CD8-positive, alpha-beta memory T cell (primary cell): ENCODE data around the gene GALP. TPM values are rescaled to one million over a fixed set of nuclear protein-coding genes. Genes with fewer than 3 reads are reported as not detected.
"Not testable (repeated sequence)": the region's sequence is repeated elsewhere in the genome, so short reads cannot be mapped to it uniquely, and the experiment has no call there.

ENCODE experiments used
- CTCF ChIA-PET: fragments of 350-600 bp; sonication (Branson Sonifier 250); formaldehyde crosslinking; loops from one replicate; lab custom pipeline; 2021; ENCODE audit warnings: antibody characterized with exemption; lab: Charles Lee
- POLR2A ChIA-PET: fragments of 350-600 bp; sonication (Branson Sonifier 250); formaldehyde crosslinking; loops from one replicate; lab custom pipeline; 2021; ENCODE audit warnings: antibody characterized with exemption; lab: Charles Lee
- DNase-seq, 5 donors: peaks; one replicate each; pipeline versions ENCODE4 v3.0.0 to v3.0.0-alpha.2; 2020 to 2022; ENCODE audit warnings: mixed read lengths in 1 of 5
- H3K27ac ChIP-seq: one replicate; pipeline ENCODE4 v1.7.0; 2013; ENCODE audit warnings: low read depth, mild to moderate bottlenecking, low read length, moderate library complexity
- H3K27me3 ChIP-seq: 2 replicates; pipeline ENCODE4 v1.7.0; 2013; ENCODE audit warnings: low read length, mild to moderate bottlenecking; ENCODE audit not compliant: insufficient read depth, poor library complexity, severe bottlenecking
- H3K36me3 ChIP-seq: 2 replicates; pipeline ENCODE4 v1.7.0; 2013; ENCODE audit warnings: mild to moderate bottlenecking, low read length, moderate library complexity; ENCODE audit not compliant: insufficient read depth
- H3K4me1 ChIP-seq: 2 replicates; pipeline ENCODE4 v1.7.0; 2013; ENCODE audit warnings: mild to moderate bottlenecking, low read length, moderate library complexity; ENCODE audit not compliant: insufficient read depth
- H3K4me3 ChIP-seq: 2 replicates; pipeline ENCODE4 v1.7.0; 2013; ENCODE audit warnings: mild to moderate bottlenecking, low read length
- H3K9me3 ChIP-seq: 2 replicates; pipeline ENCODE4 v1.7.0; 2013; ENCODE audit warnings: mild to moderate bottlenecking, low read length
- H3K27ac Mint-ChIP-seq, 8 donors: one replicate each; pipeline ENCODE4 v1.8.0; 2020 to 2021; ENCODE audit warnings: mixed read lengths in 8 of 8, mild to moderate bottlenecking in 6 of 8, inconsistent platforms in 3 of 8, moderate library complexity in 3 of 8
- H3K27me3 Mint-ChIP-seq, 2 donors: one replicate each; pipeline ENCODE4 v1.8.0; 2020 to 2021; ENCODE audit warnings: mixed read lengths in 2 of 2, mild to moderate bottlenecking in 1 of 2, moderate library complexity in 1 of 2
- H3K36me3 Mint-ChIP-seq, 3 donors: one replicate each; pipeline ENCODE4 v1.8.0; 2020 to 2021; ENCODE audit warnings: mixed read lengths in 3 of 3, inconsistent platforms in 1 of 3, mild to moderate bottlenecking in 1 of 3
- H3K4me1 Mint-ChIP-seq, 3 donors: one replicate each; pipeline ENCODE4 v1.8.0; 2020 to 2021; ENCODE audit warnings: mixed read lengths in 3 of 3, inconsistent platforms in 1 of 3, mild to moderate bottlenecking in 1 of 3
- H3K4me3 Mint-ChIP-seq, 7 donors: one replicate each; pipeline ENCODE4 v1.8.0; 2020 to 2021; ENCODE audit warnings: mixed read lengths in 7 of 7, mild to moderate bottlenecking in 6 of 7, moderate library complexity in 4 of 7, inconsistent platforms in 2 of 7
- H3K9me3 Mint-ChIP-seq, 5 donors: one replicate each; pipeline ENCODE4 v1.8.0; 2020 to 2022; ENCODE audit warnings: mixed read lengths in 5 of 5, mild to moderate bottlenecking in 3 of 5, moderate library complexity in 2 of 5, inconsistent platforms in 1 of 5
- polyA plus RNA-seq: library from polyadenylated mRNA; unstranded; fragments of 300-500 nt; fragmentation: Illumina TruSeq; gene quantifications from one replicate; pipeline ENCODE4 v1.2.3, GENCODE V29; 2021
- total RNA-seq, 2 experiments: library from RNA; stranded (reverse); gene quantifications; one replicate each; pipeline ENCODE4 v1.2.3, GENCODE V29; 2021

GALP gene
- total and polyA plus RNA-seq, 3 experiments from 2014 or later, result not detected

- H3K4me1 ChIP-seq, H3K9me3 Mint-ChIP-seq, H3K4me1 Mint-ChIP-seq, DNase-seq, H3K4me3 ChIP-seq, H3K4me3 Mint-ChIP-seq, H3K27me3 ChIP-seq, H3K36me3 ChIP-seq, POLR2A ChIA-PET, H3K27ac ChIP-seq, H3K9me3 ChIP-seq: not testable (repeated sequence)
- Mint-ChIP-seq H3K27ac (peak overlapping the region in 1 of 8 donors; percentile 47), H3K27me3 (peaks cover 5 to 19% of the 10 kb centered on the region in 2 donors), H3K36me3 (peaks cover 6 to 27% (median 13%) of the 10 kb centered on the region in 3 donors)
- CTCF ChIA-PET, result interaction anchor here (1.7 kb wide), 1 partner anchor 154 kb away, joined by 3 read pairs; no protein-coding TSS in a partner anchor
Observed at GRCh38 chr19:56221442-56221841, 45.6 kb downstream of the GALP start.

GRCh38 chr19:56221851-56222250 is 46.0 kb downstream of the GALP start:
- ChIA-PET CTCF (no interaction called here), POLR2A (no interaction called here)
- Histone ChIP-seq H3K27ac (no peak overlapping the region), H3K9me3 (no peaks in the 10 kb centered on the region), H3K4me1 (no peaks in the 10 kb centered on the region), H3K4me3 (no peak overlapping the region), H3K36me3 (no peaks in the 10 kb centered on the region), H3K27me3 (no peaks in the 10 kb centered on the region)
- Mint-ChIP-seq H3K4me1 (peaks cover 0 to 4% (median 2%) of the 10 kb centered on the region in 3 donors), H3K4me3 (no peak overlapping the region), H3K27ac (no peak overlapping the region), H3K9me3 (peaks cover 0 to 4% (median 0%) of the 10 kb centered on the region in 5 donors), H3K36me3 (peaks cover 6 to 27% (median 13%) of the 10 kb centered on the region in 3 donors), H3K27me3 (peaks cover 5 to 17% of the 10 kb centered on the region in 2 donors)
- no peak for DNase-seq

DNA sequence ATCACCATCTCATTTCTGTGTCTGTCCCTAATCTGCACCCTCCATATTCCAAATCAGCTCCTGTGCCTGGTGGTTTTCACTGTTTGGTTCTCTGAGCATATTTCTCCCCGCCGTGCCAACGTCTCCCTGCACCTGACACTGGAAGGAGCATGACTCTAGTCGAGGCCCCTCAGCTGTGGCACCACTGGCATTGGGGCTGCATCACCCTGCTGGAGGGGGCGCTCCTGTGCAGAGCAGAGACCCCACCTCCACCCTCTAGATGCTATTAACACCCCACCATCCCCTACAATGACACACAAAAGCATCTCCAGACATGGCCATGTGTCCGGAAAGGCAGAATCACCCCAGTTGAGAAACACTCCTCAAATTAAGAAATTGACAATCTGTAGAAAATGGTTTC is 47.1 kb downstream of the GALP start:
- no peak for DNase-seq
- Histone ChIP-seq H3K4me1 (no peaks in the 10 kb centered on the region), H3K9me3 (no peaks in the 10 kb centered on the region), H3K27me3 (no peaks in the 10 kb centered on the region), H3K27ac (no peak overlapping the region), H3K36me3 (no peaks in the 10 kb centered on the region), H3K4me3 (no peak overlapping the region)
- Mint-ChIP-seq H3K27me3 (peaks cover 4 to 12% of the 10 kb centered on the region in 2 donors), H3K36me3 (peaks cover 6 to 27% (median 13%) of the 10 kb centered on the region in 3 donors), H3K9me3 (peaks cover 0 to 4% (median 0%) of the 10 kb centered on the region in 5 donors), H3K4me3 (no peak overlapping the region), H3K27ac (no peak overlapping the region), H3K4me1 (peaks cover 0 to 3% (median 2%) of the 10 kb centered on the region in 3 donors)
- CTCF ChIA-PET, result no interaction called here
- POLR2A ChIA-PET, result no interaction called here

GRCh38 chr19:56223481-56223880 is 47.7 kb downstream of the GALP start:
- no peaks in the 10 kb centered on the region for H3K4me1 Mint-ChIP-seq
- H3K27me3 Mint-ChIP-seq, result peaks cover 0 to 8% of the 10 kb centered on the region in 2 donors
- H3K4me3 Mint-ChIP-seq, result no peak overlapping the region
- H3K9me3 ChIP-seq, result no peaks in the 10 kb centered on the region
- H3K4me1 ChIP-seq, result no peaks in the 10 kb centered on the region
- H3K27ac Mint-ChIP-seq, result no peak overlapping the region
- H3K27ac ChIP-seq, result no peak overlapping the region
- POLR2A ChIA-PET, result no interaction called here
- H3K9me3 Mint-ChIP-seq, result peaks cover 0 to 4% (median 0%) of the 10 kb centered on the region in 5 donors
- H3K27me3 ChIP-seq, result no peaks in the 10 kb centered on the region
- H3K36me3 Mint-ChIP-seq, result peaks cover 6 to 27% (median 13%) of the 10 kb centered on the region in 3 donors
- no peak overlapping the region for H3K4me3 ChIP-seq
- no peaks in the 10 kb centered on the region for H3K36me3 ChIP-seq
- DNase-seq, result no peak
- CTCF ChIA-PET, result no interaction called here

Other genes with a start within 250 kb of the GALP start
- gene NLRP13, start 243.7 kb upstream of the GALP start, total RNA-seq, result not detected
- not detected for gene NLRP13, start 243.7 kb upstream of the GALP start, polyA plus RNA-seq
- gene NLRP8, start 228.2 kb upstream of the GALP start, total RNA-seq, result not detected
- not detected for gene NLRP8, start 228.2 kb upstream of the GALP start, polyA plus RNA-seq
- gene NLRP5, start 189.2 kb upstream of the GALP start, total RNA-seq, result not detected
- not detected for gene NLRP5, start 189.2 kb upstream of the GALP start, polyA plus RNA-seq
- gene ZNF787, start 54.7 kb upstream of the GALP start, total RNA-seq, result 10 to 100 TPM; 34.7 to 38.7 TPM
- 2.8 TPM for gene ZNF787, start 54.7 kb upstream of the GALP start, polyA plus RNA-seq
- 10 to 100 TPM; 24.9 to 26.7 TPM for gene ZNF444, start 34.7 kb upstream of the GALP start, total RNA-seq
- gene ZNF444, start 34.7 kb upstream of the GALP start, polyA plus RNA-seq, result 19.7 TPM
- gene ZSCAN5B, start 21.8 kb downstream of the GALP start, total RNA-seq, result not detected
- not detected for gene ZSCAN5B, start 21.8 kb downstream of the GALP start, polyA plus RNA-seq
- gene ZSCAN5C, start 26.3 kb downstream of the GALP start, total RNA-seq, result not detected
- gene ZSCAN5C, start 26.3 kb downstream of the GALP start, polyA plus RNA-seq, result not detected
- gene EDDM13, start 96.7 kb downstream of the GALP start, total RNA-seq, result under 1 TPM; 0.59 to 0.64 TPM
- gene EDDM13, start 96.7 kb downstream of the GALP start, polyA plus RNA-seq, result 1.8 TPM
- 10 to 100 TPM; 11.2 to 11.6 TPM for gene ZSCAN5A, start 138.8 kb downstream of the GALP start, total RNA-seq
- gene ZSCAN5A, start 138.8 kb downstream of the GALP start, polyA plus RNA-seq, result 10.4 TPM
- gene ZNF582, start 217.5 kb downstream of the GALP start, total RNA-seq, result 1 to 10 TPM; 2.1 to 2.6 TPM
- gene ZNF582, start 217.5 kb downstream of the GALP start, polyA plus RNA-seq, result 9.0 TPM
- 1 to 10 TPM; 5.3 to 5.9 TPM for gene ZNF583, start 228.3 kb downstream of the GALP start, total RNA-seq
- gene ZNF583, start 228.3 kb downstream of the GALP start, polyA plus RNA-seq, result 14.1 TPM